Ovary (tissue), 3 donors: Measurements from ENCODE around the gene ADGRE1.

Experiments used
- CTCF ChIP-seq, 3 donors: fragments of 450-650 bp in 2 of 3; fragments of 200-600 bp in 1 of 3; IDR thresholded peaks; one replicate each; pipeline versions ENCODE4 v1.5.1 to v1.8.0; 2016 to 2022; ENCODE audit warnings: antibody characterized with exemption in 3 of 3, mild to moderate bottlenecking in 1 of 3
- EP300 ChIP-seq: sonication (generic); formaldehyde crosslinking; IDR thresholded peaks from one replicate; pipeline ENCODE4 v1.6.1; 2017; ENCODE audit warnings: antibody characterized with exemption
- POLR2A ChIP-seq: fragments of 450-650 bp; IDR thresholded peaks from one replicate; pipeline ENCODE4 v1.6.1; 2017; ENCODE audit warnings: antibody characterized with exemption, mild to moderate bottlenecking, moderate library complexity
- donor health status: DM: no; HTN: no; CAD: no.

GRCh38 chr19:6873708-6874431 is 13.5 kb upstream of the ADGRE1 start:
- TF ChIP-seq POLR2A: no peak
- TF ChIP-seq CTCF (IDR thresholded peaks at IDR 0.05): no peak
- no peak for TF ChIP-seq EP300
